Small intestine (tissue), 7 donors: Measurements from ENCODE around the gene ZBTB21. TPM values are rescaled to one million over a fixed set of nuclear protein-coding genes. Genes with fewer than 3 reads are reported as not detected.

ENCODE experiments used
- DNase-seq, 2 donors: peaks; one replicate each; pipeline versions ENCODE4 v3.0.0 to v3.0.0-alpha.2; 2013
- FAIRE-seq: peaks from 2 replicates; lab custom pipeline; 2012; peaks lifted over from hg19 to GRCh38; lab: Jason Lieb, UNC
- H3K27ac ChIP-seq, 3 donors: one replicate each; pipeline ENCODE4 v1.5.1; 2013; ENCODE audit warnings: low read length in 2 of 3, mild to moderate bottlenecking in 2 of 3, control low read depth in 1 of 3, inconsistent platforms in 1 of 3, low read depth in 1 of 3, moderate library complexity in 1 of 3
- H3K27me3 ChIP-seq, 3 donors: one replicate each; pipeline ENCODE4 v1.6.1; 2013; ENCODE audit warnings: low read length in 3 of 3, inconsistent platforms in 1 of 3; ENCODE audit not compliant: control insufficient read depth in 3 of 3, insufficient read depth in 3 of 3
- H3K36me3 ChIP-seq, 3 donors: one replicate each; pipeline ENCODE4 v1.6.1; 2013; ENCODE audit warnings: low read length in 3 of 3, inconsistent platforms in 1 of 3, low read depth in 1 of 3, mild to moderate bottlenecking in 1 of 3, moderate library complexity in 1 of 3; ENCODE audit not compliant: control insufficient read depth in 3 of 3, insufficient read depth in 2 of 3
- H3K4me1 ChIP-seq, 3 donors: one replicate each; pipeline ENCODE4 v1.6.1; 2013; ENCODE audit warnings: low read length in 2 of 3, inconsistent platforms in 1 of 3, low read depth in 1 of 3, mild to moderate bottlenecking in 1 of 3, moderate library complexity in 1 of 3; ENCODE audit not compliant: control insufficient read depth in 3 of 3, insufficient read depth in 2 of 3
- H3K4me3 ChIP-seq, 3 donors: one replicate each; pipeline ENCODE4 v1.5.1; 2013; ENCODE audit warnings: low read length in 3 of 3, control low read depth in 1 of 3, inconsistent platforms in 1 of 3, low read depth in 1 of 3, mild to moderate bottlenecking in 1 of 3, moderate library complexity in 1 of 3
- H3K9me3 ChIP-seq, 2 donors: one replicate each; pipeline ENCODE4 v1.6.1; 2013; ENCODE audit warnings: low read depth in 1 of 2, low read length in 1 of 2; ENCODE audit not compliant: control insufficient read depth in 2 of 2, insufficient read depth in 1 of 2
- WGBS, 3 donors: extraction: QIAGEN DNeasy Blood & Tissue Kit; methylation state at CpG; one replicate each; pipeline ENCODE4 v1.1.7; 2013; 5-methylcytosine and 5-hydroxymethylcytosine counted together
- polyA plus RNA-seq, 4 donors: library from polyadenylated mRNA; stranded (reverse) in 3 of 4; unstranded in 1 of 4; fragments of 200-250 nt in 3 of 4; fragments of 120-200 nt in 1 of 4; gene quantifications; one replicate each; pipeline versions ENCODE4 v1.2.1 to v1.2.3, GENCODE V29; 2013
- donor health status: healthy with polysubstance abuse.
- donor health status: control.
- donor health status: control.
- donor health status: Bipolar disorder and iron deficiency.
- donor health status: healthy.

Gene ZBTB21
- polyA plus RNA-seq, 4 donors = 1.4 to 11.0 (median 2.4) TPM

DNA sequence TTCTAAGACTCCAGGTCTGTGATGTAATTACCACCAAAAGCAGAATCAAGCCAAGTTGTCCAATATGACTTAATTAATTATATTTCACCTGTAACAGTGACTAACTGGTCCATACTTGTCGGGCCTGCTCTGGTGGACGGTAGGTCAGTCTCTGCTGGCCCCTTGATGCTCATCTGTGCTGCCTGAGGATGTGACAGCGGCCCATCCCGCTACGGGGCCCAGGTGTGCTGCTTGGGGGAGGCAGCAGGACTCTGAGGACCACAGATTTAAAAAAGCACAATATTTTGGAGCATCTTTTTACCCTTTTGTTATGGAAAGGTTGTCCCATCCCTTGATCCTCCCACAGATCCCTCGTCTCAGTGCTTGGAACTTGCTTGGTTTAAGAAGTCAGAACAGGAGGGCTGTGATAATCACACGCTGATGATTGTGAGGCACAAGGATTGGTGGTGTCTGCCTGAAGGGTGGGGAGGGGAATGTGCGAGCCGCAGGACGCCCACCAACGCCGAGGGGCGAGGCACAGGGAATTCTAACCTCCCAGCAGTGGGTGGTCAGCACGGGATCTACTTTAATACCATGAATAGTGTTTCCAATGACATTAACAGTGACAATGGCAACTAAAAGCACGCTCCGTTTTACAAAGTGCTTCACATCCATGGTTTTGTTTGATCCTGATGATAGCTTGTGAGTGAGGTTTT lies 33.2 kb upstream of the ZBTB21 start:
- WGBS, 3 donors = 82 to 88% (median 87%) methylated on average over 16 of the region's 16 CpGs
- FAIRE-seq (no peak), DNase-seq (no peak)
- no peak overlapping the region for H3K27ac ChIP-seq
- H3K9me3 ChIP-seq = peaks cover 0 to 9% of the 10 kb centered on the region in 2 donors
- H3K36me3 ChIP-seq = peaks cover 0 to 4% (median 0%) of the 10 kb centered on the region in 3 donors
- H3K27me3 ChIP-seq = no peaks in the 10 kb centered on the region
- H3K4me3 ChIP-seq = no peak overlapping the region
- peaks cover 0 to 20% (median under 1%) of the 10 kb centered on the region in 3 donors for H3K4me1 ChIP-seq

DNA sequence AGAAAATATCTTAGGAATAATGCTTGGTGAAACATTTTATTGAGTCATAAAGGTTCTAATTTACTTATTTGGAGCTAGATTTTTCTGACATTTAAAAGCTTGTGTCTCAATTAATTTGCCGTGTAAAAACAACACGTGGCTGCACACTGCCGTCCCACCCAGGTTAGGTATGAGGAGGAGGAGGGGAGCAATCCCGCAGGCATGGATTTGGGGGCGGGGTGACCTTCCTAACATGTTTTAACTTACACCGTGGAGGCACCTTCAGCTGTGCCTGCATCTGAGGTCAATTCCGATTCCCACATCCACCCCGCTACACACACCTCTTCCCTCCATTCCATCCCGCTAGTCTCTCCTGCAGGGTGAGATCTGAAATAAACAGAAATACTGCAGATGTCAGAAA lies 32.5 kb upstream of the ZBTB21 start:
- peaks cover 0 to 9% of the 10 kb centered on the region in 2 donors for H3K9me3 ChIP-seq
- H3K27ac ChIP-seq = no peak overlapping the region
- H3K36me3 ChIP-seq = peaks cover 0 to 4% (median 0%) of the 10 kb centered on the region in 3 donors
- H3K4me1 ChIP-seq = peaks cover 0 to 25% (median 2%) of the 10 kb centered on the region in 3 donors
- DNase-seq (no peak), FAIRE-seq (no peak)
- H3K4me3 ChIP-seq = no peak overlapping the region
- 55 to 80% (median 69%) methylated on average over 9 of the region's 9 CpGs for WGBS, 3 donors
- no peaks in the 10 kb centered on the region for H3K27me3 ChIP-seq

DNA sequence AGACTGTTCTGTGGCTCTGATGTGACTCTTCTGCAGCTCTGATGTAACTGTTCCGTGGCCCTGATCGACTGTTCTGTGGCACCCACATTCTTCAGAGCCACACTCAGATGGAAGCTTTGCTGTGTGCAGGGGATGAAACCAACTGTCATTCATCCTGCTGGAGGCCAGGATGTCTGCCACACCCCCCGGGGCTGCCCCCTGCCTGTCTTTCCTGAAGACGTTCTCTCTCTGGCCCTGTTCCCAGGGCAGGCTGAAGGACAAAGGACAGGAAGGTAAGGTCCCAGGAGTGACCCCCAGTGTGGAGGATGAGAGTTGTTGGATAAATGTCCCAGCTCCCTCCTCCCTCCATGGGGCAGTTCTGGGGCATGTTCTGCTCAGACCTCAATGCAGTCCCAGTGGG lies 31.6 kb upstream of the ZBTB21 start:
- peaks cover 0 to 4% (median 0%) of the 10 kb centered on the region in 3 donors for H3K36me3 ChIP-seq
- H3K4me1 ChIP-seq = peaks cover 0 to 28% (median 2%) of the 10 kb centered on the region in 3 donors
- no peak overlapping the region for H3K27ac ChIP-seq
- H3K4me3 ChIP-seq = no peak overlapping the region
- H3K27me3 ChIP-seq = no peaks in the 10 kb centered on the region
- peaks cover 0 to 9% of the 10 kb centered on the region in 2 donors for H3K9me3 ChIP-seq
- 53 to 60% (median 55%) methylated on average over 4 of the region's 4 CpGs for WGBS, 3 donors
- no peak for DNase-seq
- FAIRE-seq = no peak

DNA sequence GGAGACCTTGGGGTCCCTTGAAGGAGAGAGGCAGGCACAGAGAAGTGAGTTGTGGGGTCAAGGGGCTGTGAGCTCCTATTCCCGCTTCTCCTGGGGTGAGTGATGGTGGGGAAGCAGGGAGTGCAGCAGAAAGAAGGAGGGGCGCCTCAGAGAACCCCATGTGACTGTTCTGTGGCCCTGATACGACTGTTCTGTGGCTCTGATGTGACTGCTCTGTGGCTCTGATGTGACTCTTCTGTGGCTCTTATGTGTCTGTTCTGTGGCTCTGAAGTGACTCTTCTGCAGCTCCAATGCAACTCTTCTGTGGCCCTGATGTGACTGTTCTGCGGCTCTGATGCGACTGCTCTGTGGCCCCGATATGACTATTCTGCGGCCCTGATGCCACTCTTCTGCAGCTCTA lies 31.1 kb upstream of the ZBTB21 start:
- WGBS, 3 donors = 90 to 98% (median 94%) methylated on average over 7 of the region's 7 CpGs
- H3K4me3 ChIP-seq = no peak overlapping the region
- H3K36me3 ChIP-seq = peaks cover 0 to 4% (median 0%) of the 10 kb centered on the region in 3 donors
- H3K4me1 ChIP-seq = peaks cover 0 to 28% (median 2%) of the 10 kb centered on the region in 3 donors
- FAIRE-seq = no peak
- no peak for DNase-seq
- H3K27ac ChIP-seq = peak overlapping the region in 1 of 3 donors; percentile 78
- H3K9me3 ChIP-seq = peaks cover 0 to 9% of the 10 kb centered on the region in 2 donors
- H3K27me3 ChIP-seq = no peaks in the 10 kb centered on the region

DNA sequence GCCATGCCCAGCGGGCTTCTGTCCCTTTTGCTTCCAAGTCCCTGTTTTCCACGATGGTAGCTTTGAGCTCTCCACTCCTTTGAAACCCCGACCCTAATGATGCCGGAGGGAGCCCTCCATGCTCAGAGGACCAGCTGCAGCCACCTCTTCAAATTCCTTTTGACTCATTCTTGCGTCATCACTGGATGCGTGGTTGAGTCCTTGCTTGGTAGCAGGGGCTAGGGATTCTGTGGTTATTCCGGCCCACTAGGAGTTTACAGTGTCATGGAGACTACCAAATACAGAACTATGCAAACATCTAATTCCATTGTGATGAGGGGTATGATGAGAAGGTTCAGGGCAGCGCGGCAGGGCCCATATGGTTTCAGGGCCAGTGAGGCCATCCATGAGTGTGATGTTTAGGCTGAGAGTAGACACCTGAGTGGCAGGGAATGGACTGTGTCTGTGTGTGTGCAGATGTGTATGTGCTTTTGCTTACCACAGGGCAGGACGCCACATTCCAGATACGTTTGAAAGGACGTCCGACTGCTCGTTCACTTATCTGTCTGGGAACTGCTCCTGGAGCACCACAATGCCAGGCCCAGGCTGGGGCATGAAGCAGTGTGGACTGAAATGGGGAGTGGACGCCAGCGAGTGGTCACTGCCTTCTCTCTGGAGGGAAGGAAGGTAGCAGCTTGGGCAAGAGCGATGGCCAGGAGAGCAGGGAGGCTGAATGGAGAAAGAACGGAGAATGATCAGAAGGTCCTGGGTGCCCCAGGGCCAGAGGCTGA lies 30.4 kb upstream of the ZBTB21 start:
- peaks cover 0 to 4% (median 0%) of the 10 kb centered on the region in 3 donors for H3K36me3 ChIP-seq
- FAIRE-seq = no peak
- 81 to 90% (median 85%) methylated on average over 18 of the region's 18 CpGs for WGBS, 3 donors
- no peak for DNase-seq
- H3K27ac ChIP-seq = peak overlapping the region in 1 of 3 donors; percentile 88
- H3K4me1 ChIP-seq = peaks cover 0 to 28% (median 2%) of the 10 kb centered on the region in 3 donors
- H3K4me3 ChIP-seq = no peak overlapping the region
- H3K27me3 ChIP-seq = no peaks in the 10 kb centered on the region
- H3K9me3 ChIP-seq = peaks cover 0 to 9% of the 10 kb centered on the region in 2 donors

DNA sequence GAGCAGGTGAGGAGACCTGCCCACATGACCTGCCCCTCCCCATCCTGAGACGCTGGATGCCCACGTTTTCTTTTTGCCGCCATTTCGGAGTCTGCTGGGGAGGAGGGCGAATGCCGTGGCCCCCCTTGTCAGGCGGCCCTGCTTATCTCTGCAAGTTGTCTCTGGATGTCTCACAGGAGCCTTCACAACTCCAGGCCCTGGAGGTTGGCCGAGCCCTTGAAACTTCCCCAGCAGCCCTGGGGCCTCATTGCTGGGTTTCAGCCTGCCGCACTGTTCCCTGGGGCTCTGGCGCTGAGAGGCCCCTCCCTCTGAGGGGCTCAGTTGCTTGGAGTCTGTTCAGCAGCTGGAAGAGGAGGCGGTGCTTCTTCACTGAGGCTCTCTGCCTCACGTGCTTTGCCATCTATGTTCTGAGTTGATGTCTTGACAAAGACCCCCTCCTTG lies 29.8 kb upstream of the ZBTB21 start:
- peak in 1 of 2 donors; percentile 50 for DNase-seq
- no peak for FAIRE-seq
- 63 to 81% (median 74%) methylated on average over 12 of the region's 12 CpGs for WGBS, 3 donors
- peaks cover 0 to 9% of the 10 kb centered on the region in 2 donors for H3K9me3 ChIP-seq
- peaks cover 0 to 28% (median 2%) of the 10 kb centered on the region in 3 donors for H3K4me1 ChIP-seq
- no peak overlapping the region for H3K4me3 ChIP-seq
- no peaks in the 10 kb centered on the region for H3K27me3 ChIP-seq
- peaks cover 0 to 4% (median 0%) of the 10 kb centered on the region in 3 donors for H3K36me3 ChIP-seq
- peak overlapping the region in 1 of 3 donors; percentile 88 for H3K27ac ChIP-seq

DNA sequence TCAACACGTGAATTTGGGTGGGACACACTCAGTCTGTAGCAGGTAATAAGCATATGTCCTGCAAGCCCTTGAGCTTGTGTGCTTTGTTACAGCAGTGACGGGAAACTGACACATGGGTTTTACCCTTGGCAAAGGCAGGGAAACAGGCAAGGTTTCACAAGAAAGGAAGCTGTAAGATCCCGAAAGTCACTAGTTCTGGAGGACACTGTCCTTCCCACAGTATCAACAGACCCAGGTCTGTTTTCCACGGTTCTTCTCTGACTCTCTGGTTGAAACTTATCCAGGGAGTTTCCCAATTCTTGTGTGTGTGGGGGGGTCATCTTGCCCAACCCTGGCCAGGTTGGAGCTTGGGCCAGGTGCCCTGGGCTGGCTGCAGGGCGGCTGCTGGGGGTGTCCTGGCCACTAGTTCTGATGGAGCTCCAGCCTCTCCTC lies 29.3 kb upstream of the ZBTB21 start:
- Histone ChIP-seq H3K27me3 (no peaks in the 10 kb centered on the region), H3K36me3 (peaks cover 0 to 4% (median 0%) of the 10 kb centered on the region in 3 donors), H3K4me1 (peaks cover 0 to 28% (median 2%) of the 10 kb centered on the region in 3 donors), H3K27ac (peak overlapping the region in 1 of 3 donors; percentile 88), H3K9me3 (peaks cover 0 to 9% of the 10 kb centered on the region in 2 donors), H3K4me3 (no peak overlapping the region)
- FAIRE-seq (no peak), DNase-seq (peak in 1 of 2 donors; percentile 29)
- 52 to 60% (median 58%) methylated on average over 5 of the region's 5 CpGs for WGBS, 3 donors

DNA sequence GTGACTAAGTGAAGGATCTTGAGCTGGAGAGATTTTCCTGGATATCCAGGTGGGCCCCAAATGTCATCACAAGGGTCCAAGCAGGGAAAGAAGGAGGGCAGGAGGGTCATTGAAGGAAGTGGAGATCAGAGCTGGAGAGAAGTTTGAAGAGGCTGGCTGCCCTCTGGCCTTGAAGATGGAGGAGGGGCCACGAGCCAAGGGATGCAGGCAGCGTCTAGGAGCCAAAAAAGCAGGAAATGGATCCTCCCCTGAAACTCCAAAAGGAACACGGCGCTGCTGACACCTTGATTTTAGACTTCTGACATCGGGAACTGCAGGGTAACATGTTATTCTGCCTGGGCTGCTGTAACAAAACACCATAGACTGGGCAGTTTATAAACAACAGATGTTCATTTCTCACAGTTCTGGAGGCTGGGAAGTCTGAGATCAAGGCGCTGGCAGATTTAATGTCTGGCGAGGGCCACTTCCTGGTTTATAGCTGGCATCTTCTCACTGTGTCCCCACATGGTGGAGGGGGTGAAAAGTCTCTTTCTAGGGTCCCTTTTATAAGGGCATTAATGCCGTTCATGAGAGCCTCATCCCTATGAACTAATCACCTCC lies 28.8 kb upstream of the ZBTB21 start:
- H3K4me1 ChIP-seq = peaks cover 0 to 28% (median 2%) of the 10 kb centered on the region in 3 donors
- 79 to 87% (median 84%) methylated on average over 8 of the region's 8 CpGs for WGBS, 3 donors
- FAIRE-seq = no peak
- H3K36me3 ChIP-seq = peaks cover 0 to 4% (median 0%) of the 10 kb centered on the region in 3 donors
- peaks cover 0 to 9% of the 10 kb centered on the region in 2 donors for H3K9me3 ChIP-seq
- peak overlapping the region in 2 of 3 donors; percentile 28 to 80 for H3K27ac ChIP-seq
- H3K27me3 ChIP-seq = no peaks in the 10 kb centered on the region
- H3K4me3 ChIP-seq = no peak overlapping the region
- no peak for DNase-seq
